Activated CD4-positive, alpha-beta T cell treated with anti-CD3 and anti-CD28 coated beads, Interleukin-2, amount 50 U/mL, for 48 hours (primary cell): ENCODE data around the gene GLA.

Experiments
- DNase-seq, 2 experiments: peaks; one replicate each; pipeline ENCODE4 v3.0.0-alpha.2; 2020

The GLA gene

GRCh38 chrX:101407748-101408531 is at the start of gene GLA, which contains the start of gene HNRNPH2:
GLA (minus strand) TSS chrX:101407925; CDS start chrX:101407903, 22 bp downstream.
HNRNPH2 (plus strand) TSS chrX:101408222; CDS start chrX:101411989, 3,767 bp downstream.
- DNase-seq, result peak; percentile 84 to 89

DNA sequence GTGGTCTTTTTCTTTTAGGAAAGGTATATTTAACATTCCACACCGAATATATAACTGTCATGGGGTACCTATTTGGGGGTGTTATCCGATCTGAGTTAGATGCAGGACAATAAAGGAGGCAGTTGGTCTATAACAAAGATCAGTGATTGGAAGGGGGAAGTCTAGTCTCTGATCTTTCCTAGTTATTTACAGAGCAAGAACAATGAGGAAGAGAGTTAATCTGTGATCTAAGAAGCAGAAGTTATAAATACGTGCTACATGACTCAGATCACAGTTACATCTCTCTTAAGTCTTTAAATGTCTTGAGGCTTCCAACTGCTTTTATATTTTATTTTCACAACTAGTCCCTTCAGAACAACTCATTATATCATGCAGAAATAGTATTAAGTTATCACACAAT is 44.3 kb upstream of the GLA start:
- DNase-seq, result no peak

GRCh38 chrX:101450961-101451360 is 43.2 kb upstream of the GLA start:
- DNase-seq, result no peak

DNA sequence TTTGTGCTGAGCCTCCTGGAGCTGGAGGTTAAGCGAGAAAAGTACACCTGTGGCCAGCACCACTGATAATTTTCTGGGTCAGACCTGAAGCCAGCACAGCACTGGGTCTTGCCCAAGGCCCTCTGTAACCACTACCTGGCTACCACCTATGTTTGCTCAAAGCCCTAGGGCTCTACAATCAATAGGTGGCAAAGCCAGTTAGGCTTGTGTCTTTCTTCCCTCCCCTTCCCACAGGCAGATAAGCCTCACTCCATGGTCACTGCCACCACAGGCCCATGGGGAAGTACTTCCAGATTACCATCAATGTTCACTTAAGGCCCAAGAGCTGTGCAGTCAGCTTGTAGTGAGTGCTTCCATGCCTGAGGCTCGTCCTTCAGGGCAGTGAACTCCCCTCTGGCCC is 42.4 kb upstream of the GLA start:
- no peak for DNase-seq

DNA sequence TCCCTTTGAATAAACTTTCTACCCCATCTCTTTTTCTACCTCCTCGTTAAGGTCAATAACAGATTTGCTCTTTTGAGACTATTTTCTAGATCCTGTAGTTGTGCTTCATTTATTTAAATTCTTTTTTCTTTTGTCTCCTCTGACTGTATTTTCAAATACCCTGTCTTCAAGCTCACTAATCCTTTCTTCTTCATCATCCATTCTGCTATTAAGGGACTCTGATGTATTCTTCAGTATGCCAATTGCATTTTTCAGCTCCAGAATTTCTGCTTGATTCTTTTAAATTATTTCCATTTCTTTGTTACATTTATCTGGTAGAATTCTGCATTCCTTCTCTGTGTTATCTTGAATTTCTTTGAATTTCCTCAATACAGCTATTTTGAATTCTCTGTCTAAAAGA is 41.6 kb upstream of the GLA start:
- no peak for DNase-seq

DNA sequence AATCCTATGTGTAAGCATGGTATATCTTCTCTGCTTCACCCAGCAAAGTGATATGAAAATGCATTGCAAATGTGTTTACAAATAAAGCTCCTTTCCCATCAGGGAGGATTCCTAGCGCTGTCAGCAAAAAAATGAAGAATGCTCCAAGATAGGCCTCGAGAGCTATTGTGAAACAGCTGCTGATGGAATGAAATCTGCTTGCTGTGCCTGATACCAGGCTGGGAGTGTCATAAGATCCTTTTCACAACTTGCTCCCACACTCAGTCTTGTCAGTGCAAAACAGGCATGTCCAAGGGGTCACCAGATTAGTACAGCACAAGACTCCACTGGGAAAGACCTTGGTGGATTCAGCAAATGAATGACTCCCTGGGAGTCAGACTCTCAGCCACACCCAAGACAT is 34.4 kb upstream of the GLA start:
- DNase-seq, result no peak

DNA sequence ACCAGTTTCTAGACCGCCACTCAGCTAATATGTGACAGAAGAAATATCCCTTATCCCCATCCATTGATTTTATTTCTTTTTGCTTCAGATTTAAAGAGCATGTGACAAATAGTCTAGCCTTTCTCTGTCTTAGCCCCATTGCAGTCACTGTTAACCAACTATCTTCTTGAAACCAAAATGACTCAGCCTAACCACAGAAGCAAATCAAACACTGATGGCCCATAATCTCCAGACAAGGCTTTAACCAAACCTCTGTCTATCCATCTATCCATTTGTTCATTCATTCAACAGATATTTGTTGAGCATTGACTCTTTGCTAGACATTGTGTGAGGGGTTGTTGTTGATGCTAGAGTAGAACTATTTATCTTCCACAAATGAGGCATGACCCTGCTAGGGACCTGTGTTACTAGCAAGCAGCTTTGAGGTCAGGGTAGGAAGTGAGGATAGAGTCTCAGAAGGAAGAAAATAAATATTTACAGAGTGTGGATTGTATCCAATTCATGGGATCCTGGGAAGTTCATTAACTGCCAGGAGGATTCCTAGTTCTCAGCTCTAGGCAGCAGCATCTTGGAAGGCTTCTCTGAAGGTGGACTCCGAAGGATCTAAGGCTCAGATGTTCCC is 22.8 kb upstream of the GLA start:
- no peak for DNase-seq

- no peak for DNase-seq
Observed at GRCh38 chrX:101429934-101430333, 22.2 kb upstream of the GLA start.

DNA sequence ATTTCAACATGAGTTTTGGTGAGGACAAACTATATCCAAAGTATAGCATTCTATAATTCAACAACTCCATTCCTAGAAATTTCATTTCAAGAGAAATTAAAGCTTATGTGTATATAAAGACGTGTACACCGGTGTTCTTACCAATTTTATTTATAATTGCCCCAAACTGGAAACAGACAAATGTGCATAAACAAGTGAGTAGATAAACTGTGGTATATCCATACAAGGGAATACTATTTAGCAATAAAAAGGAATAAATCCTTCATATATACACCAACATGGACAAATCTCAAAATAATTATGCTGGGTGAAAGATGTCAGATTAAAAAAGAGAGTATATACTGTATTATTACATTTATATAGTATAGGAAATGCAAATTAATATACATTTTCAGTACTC is 20.2 kb upstream of the GLA start:
- no peak for DNase-seq

- DNase-seq, result no peak
Observed at GRCh38 chrX:101419489-101419888, 11.8 kb upstream of the GLA start.

GRCh38 chrX:101417981-101418841 is 10.5 kb upstream of the GLA start:
- peak; percentile 45 to 57 for DNase-seq

DNA sequence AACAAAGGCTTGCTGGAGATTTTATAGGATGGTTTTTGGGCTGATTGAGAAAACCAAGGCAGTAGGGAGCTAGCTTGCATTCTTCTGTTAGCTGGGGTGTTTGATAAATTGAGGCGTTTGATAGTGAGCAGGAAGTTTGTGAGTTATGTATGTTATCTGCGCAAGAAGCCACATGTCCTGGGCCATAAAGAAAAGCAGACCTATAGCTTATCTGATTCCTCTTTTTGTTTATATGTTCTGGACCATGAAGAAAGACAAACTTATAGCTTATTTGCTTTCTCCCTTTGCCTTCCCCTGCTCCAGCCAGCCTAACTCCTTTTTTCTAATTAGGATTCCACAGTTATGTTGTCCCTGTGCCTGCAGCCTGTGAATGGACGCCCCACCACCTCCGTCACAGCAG is 9.5 kb upstream of the GLA start:
- no peak for DNase-seq

- no peak for DNase-seq
Observed at GRCh38 chrX:101416691-101417090, 9.0 kb upstream of the GLA start.

GRCh38 chrX:101415180-101416145 is 7.7 kb upstream of the GLA start:
- no peak for DNase-seq

DNA sequence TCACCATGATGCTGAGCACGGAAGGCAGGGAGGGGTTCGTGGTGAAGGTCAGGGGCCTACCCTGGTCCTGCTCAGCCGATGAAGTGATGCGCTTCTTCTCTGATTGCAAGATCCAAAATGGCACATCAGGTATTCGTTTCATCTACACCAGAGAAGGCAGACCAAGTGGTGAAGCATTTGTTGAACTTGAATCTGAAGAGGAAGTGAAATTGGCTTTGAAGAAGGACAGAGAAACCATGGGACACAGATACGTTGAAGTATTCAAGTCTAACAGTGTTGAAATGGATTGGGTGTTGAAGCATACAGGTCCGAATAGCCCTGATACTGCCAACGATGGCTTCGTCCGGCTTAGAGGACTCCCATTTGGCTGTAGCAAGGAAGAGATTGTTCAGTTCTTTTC is 4.3 kb upstream of the GLA start:
- DNase-seq, result no peak

DNA sequence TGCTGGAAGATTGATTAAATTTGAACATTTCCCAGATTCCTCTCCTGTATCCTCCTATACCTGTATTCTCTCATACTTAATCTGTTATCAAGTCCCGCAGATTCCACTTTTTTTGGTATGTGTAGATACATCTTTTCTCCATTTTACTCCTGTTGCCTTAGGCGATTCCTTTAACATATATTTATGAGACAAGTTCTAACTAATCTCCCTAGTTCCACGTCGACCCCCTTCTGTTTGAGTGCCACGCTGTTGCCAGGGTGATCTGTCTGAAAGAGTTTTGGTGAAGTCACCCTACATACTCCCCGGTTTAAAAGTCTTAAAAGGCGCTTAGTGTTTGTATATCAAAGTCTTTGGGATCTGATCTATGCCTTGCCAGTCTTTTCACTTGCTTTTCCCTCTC is 2.7 kb upstream of the GLA start:
- no peak for DNase-seq

DNA sequence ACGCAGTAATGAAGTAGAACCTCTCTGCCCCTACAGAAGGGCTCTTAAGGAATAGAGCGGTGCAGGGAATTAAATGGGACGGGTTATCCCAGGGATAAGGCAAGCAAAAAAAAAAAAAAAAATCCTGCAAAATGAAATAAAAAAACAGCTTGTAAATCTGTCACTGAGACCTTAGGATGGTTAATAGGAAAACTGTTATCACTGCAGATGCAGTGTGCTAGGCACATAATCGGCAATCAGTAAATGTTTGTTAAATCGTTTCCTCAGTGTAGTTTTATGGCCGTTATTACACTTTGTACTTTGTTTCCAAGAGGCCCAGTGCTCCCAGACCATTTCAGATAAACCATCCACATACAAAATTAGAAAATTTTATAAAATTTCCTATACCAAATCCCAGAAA is 1.3 kb upstream of the GLA start:
- no peak for DNase-seq

DNA sequence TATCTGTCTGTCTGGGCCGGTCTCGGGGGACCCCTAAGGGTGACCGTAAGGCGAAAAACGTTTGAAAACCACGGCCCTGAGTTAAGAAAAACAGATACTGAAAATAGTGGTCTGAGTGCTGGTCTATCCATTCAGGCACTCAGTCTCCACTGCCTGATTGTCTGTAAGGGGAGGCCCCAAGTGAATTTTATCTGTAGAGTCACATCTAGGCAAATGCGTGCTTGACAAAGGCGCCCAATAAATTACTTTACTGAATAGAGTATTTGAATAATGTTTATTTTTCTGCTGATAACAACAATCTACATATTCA is 762 bp upstream of the GLA start:
- DNase-seq, result no peak

GRCh38 chrX:101407167-101407747 is 468 bp downstream of the GLA start:
- DNase-seq, result no peak

GRCh38 chrX:101399825-101400224 is 7.9 kb downstream of the GLA start:
- no peak for DNase-seq

DNA sequence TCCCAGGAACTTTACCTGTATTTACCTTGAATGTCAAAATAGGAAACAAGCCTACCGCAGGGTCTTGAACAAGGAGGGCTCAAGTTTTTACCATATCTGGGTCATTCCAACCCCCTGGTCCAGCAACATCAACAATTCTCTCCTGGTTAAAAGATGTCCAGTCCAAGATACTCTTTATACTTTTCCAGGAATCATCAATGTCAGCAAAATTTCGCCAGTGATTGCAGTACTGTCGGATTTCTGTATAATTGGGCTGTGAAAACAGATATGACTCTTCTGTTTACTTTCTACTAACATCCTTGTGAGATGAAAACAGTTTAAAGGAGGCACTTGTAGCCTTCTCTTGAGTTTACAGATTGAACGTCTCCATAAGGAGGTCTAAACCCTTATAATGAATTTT is 9.0 kb downstream of the GLA start:
- no peak for DNase-seq

GRCh38 chrX:101397779-101398178 is 9.9 kb downstream of the GLA start:
- no peak for DNase-seq
